GF-D8 (cell line): ENCODE measurements around the gene USP50.
"Not testable (repeated sequence)": the region's sequence is repeated elsewhere in the genome, so short reads cannot be mapped to it uniquely, and the experiment has no call there.

Experiments
- DNase-seq: peaks from one replicate; lab custom pipeline; 2025; lab: John Stamatoyannopoulos, UW

Gene USP50

GRCh38 chr15:50546566-50546965, at the start of gene USP50:
USP50 (minus strand) TSS chr15:50546666; CDS start chr15:50546525, 141 bp downstream.
- no peak for DNase-seq

- DNase-seq = no peak
Observed at GRCh38 chr15:50594311-50594710, 47.8 kb upstream of the USP50 start.

- no peak for DNase-seq
Observed at GRCh38 chr15:50593761-50594160, 47.3 kb upstream of the USP50 start.

- DNase-seq = no peak
Observed at GRCh38 chr15:50590288-50590687, 43.8 kb upstream of the USP50 start.

- no peak for DNase-seq
Observed at GRCh38 chr15:50577492-50577891, 31.0 kb upstream of the USP50 start.

- no peak for DNase-seq
Observed at GRCh38 chr15:50576166-50576565, 29.7 kb upstream of the USP50 start.

GRCh38 chr15:50573842-50574241, 27.4 kb upstream of the USP50 start:
- DNase-seq = not testable (repeated sequence)

GRCh38 chr15:50563756-50564155, 17.3 kb upstream of the USP50 start:
- DNase-seq = no peak

- no peak for DNase-seq
Observed at GRCh38 chr15:50562735-50563640, 16.5 kb upstream of the USP50 start.

GRCh38 chr15:50558012-50558411, 11.5 kb upstream of the USP50 start:
- DNase-seq = no peak

- no peak for DNase-seq
Observed at GRCh38 chr15:50556642-50557371, 10.3 kb upstream of the USP50 start.

- no peak for DNase-seq
Observed at GRCh38 chr15:50552238-50552637, 5.8 kb upstream of the USP50 start.

GRCh38 chr15:50549326-50549725, 2.9 kb upstream of the USP50 start:
- DNase-seq = no peak

GRCh38 chr15:50544368-50544767, 2.1 kb downstream of the USP50 start:
- DNase-seq = no peak

GRCh38 chr15:50543556-50543955, 2.9 kb downstream of the USP50 start:
- DNase-seq = no peak

GRCh38 chr15:50542887-50543210, 3.6 kb downstream of the USP50 start:
- DNase-seq = no peak

- DNase-seq = no peak
Observed at GRCh38 chr15:50531766-50532165, 14.7 kb downstream of the USP50 start.

- DNase-seq = no peak
Observed at GRCh38 chr15:50531163-50531562, 15.3 kb downstream of the USP50 start.

GRCh38 chr15:50523851-50524251, 22.6 kb downstream of the USP50 start:
- no peak for DNase-seq

GRCh38 chr15:50519740-50520425, 26.6 kb downstream of the USP50 start:
- no peak for DNase-seq

GRCh38 chr15:50513001-50513400, 33.5 kb downstream of the USP50 start:
- no peak for DNase-seq

GRCh38 chr15:50506121-50506520, 40.3 kb downstream of the USP50 start:
- DNase-seq = no peak

GRCh38 chr15:50505656-50506055, 40.8 kb downstream of the USP50 start:
- DNase-seq = not testable (repeated sequence)
